GM18909 (cell line): ENCODE measurements around the gene LCE4A.

Source experiments
- ATAC-seq: cut with Tn5 transposase; IDR thresholded peaks from one replicate; pipeline ENCODE4 v1.9.1; 2021; ENCODE audit warnings: mild to moderate bottlenecking; ENCODE audit not compliant: unreplicated experiment, poor library complexity

The LCE4A gene

GRCh38 chr1:152745289-152745704, 37.3 kb downstream of the LCE4A start:
- ATAC-seq, result no peak

- ATAC-seq, result no peak
Measured at GRCh38 chr1:152745765-152746444, 37.9 kb downstream of the LCE4A start.

- no peak for ATAC-seq
Measured at GRCh38 chr1:152747831-152748230, 39.9 kb downstream of the LCE4A start.

GRCh38 chr1:152752225-152752624, 44.3 kb downstream of the LCE4A start:
- ATAC-seq, result no peak

GRCh38 chr1:152753586-152753985, 45.6 kb downstream of the LCE4A start:
- ATAC-seq, result no peak

- no peak for ATAC-seq
Measured at GRCh38 chr1:152756872-152757271, 48.9 kb downstream of the LCE4A start.

- no peak for ATAC-seq
Measured at GRCh38 chr1:152757747-152758146, 49.8 kb downstream of the LCE4A start, which contains the start of gene KPRP. TSS of gene KPRP (plus strand) at chr1:152758025. CDS start at chr1:152759589, 1,564 bp downstream.

- ATAC-seq, result no peak
Measured at GRCh38 chr1:152758636-152759035, 50.7 kb downstream of the LCE4A start.
